Globus pallidus (tissue), 1 donor: ENCODE measurements around the gene SEPTIN5.

Experiments used
- DNase-seq: peaks from one replicate; pipeline ENCODE4 v3.0.0-alpha.2; 2015; ENCODE audit warnings: low spot score

The SEPTIN5 gene

DNA sequence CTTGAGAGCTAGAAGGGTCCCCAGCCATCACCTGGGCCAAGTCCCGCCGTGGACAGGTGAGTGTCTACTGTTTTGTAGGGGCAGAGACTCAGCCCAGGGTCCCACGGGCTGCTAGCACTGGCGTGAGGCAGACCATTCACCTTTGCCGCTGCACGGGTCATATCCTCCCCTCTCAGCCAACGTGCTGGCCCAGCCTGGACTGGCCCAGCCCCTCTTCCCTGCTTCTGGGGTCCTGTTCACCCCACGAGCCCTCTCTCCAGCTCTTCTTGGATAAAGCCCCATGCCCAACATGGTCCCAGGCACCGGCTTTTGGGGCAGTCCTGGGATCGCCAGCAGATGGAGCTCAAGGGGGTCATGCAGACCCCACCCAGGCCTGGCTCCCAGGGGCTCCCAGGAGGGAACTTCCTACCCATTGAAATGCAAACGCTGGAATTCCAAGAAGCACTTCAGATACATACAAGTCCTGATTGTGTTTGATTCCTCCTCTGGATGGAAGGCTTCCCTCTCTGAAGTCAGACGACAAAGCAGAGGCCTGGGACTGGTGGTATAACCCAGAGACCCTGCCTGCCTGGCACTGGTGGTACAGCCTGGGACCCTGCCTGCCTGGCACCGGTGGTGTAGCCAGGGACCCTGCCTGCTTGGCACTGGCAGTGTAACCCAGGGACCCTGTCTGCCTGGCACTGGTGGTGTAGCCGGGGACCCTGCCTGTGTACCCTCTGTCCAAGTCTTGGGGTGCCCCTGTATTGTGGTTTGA is 8.9 kb upstream of the SEPTIN5 start:
- DNase-seq, result no peak

DNA sequence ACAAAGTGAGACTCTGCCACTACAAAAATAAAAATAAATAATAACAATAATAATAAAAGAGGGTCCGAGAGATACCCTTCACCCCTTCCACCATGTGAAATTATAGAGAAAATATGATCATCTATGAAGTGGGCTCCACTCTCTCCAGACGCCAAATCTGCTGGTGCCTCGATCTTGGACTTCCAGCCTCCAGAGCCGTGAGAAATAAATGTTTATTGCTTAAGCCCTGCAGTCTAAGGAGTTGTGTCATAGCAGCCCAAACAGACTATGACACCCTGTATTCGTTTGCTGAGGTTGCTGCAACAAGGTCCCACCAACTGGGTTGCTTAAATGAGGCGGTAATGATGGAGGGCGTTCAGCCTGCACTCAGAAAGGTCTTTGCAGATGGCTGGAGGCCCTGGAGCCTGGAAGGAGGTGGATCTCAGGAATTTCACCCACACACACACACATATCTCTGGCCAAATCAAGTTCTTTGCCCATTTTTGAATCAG is 7.6 kb upstream of the SEPTIN5 start:
- no peak for DNase-seq

DNA sequence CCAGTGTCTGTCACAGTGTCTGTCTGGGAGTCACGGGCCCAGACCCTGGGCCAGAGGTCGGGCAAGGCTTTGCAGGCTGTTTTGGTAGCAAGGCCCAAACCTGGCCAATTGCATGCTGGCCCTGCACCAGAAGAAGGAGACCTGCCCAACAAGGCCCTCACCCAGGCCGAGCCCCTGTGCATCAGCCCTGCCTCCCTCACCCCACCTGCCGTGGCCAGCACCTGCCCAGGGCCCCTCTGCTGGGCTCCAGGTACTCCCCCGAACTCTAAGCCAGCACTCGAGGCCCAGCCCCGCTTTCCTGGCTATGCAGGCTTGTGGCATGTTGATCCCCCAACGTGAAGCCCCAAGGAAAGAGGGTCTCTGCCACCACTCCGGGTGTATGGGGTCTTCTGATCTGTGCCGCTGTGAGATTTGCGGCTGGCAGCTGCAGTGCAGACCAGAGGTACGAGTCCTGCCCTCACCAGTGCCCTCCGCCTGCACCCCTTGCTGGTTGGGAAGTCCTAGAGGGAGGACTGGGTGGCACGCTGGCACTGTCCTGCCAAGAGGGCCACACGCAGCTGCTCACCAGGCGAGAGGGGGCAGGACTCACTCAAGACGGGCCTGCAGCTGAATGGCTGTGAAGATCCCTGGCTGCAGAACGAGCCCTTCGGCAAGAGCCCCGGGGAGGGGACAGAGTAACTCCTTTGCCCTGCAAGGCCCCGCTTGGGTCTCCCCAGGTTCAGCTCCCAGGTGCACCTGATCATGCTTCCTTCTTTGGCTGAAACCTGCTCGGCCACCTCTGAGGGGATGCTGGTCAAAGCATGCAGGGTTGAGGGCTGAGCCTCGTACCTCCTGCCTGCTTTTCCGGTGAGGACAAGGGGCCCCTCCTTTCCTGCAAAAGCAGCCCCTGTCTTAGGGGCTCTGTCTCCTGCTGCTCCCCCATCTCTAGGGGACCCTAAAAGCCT is 6.7 kb upstream of the SEPTIN5 start:
- DNase-seq, result no peak

DNA sequence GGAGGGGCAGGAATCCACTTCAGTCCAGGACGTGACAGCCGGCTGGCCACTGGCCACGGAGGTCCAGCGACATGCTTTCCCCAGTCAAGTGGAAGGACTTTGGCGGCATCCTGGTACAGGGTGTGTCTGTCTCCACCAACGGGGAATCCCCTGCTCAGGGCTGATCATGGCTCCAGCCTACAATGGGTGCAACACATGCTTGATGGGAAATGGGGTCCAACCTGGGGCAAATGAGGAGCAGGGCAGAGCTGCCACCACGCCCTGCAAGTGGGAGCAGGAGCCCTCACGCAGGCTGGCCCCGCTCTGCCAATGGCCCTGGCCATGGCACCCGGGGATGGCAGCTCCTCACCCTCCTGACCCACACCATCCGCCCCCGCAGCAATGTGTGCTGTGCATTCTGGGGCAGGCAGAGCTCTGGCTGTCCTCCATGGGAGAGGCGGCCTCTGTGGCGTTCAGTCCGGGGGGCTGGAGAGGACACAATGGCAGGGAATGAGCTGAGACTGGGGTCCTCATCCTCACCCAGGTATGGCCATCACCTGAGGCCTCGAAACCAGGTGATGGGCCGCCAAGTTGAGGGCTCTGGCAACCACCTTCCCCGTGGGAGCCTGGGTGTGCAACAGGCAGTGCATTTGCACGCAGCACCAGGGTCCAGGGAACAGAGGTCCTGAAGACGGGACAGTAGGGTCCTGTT is 5.8 kb upstream of the SEPTIN5 start:
- no peak for DNase-seq

DNA sequence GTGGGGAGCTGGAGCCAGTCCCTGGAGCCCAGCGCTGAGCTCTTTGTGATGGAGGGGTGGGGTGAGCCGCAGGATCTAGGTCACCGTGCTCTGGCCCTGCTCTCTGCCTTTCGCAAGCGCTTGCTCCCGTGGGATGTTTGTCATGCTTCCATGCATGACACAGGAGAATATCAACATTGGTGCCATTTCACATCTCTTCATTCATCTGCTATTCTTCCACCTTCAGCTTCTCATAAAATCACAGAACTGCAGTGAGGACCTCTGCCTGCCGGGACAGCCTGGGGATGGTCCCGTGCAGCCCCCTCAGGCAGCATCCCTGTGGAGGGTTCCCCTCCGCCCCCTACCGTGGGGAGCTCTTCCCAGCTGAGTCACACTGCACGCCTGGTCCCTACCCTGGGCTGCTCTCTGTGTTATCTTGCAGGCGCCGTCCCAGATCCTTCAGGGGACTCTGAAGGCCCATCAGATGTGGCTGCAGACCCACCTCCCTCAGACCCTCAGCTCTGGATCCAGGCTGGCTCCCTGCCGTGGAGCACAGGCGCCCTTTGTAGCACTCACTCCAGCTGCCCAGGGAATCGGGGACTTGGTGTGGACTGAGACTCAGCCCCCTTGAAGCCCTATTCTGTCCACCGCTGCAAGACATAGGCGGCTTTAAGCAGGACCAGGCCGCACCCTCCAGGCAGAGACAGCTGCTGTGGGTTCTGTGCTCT is 5.1 kb upstream of the SEPTIN5 start:
- no peak for DNase-seq

DNA sequence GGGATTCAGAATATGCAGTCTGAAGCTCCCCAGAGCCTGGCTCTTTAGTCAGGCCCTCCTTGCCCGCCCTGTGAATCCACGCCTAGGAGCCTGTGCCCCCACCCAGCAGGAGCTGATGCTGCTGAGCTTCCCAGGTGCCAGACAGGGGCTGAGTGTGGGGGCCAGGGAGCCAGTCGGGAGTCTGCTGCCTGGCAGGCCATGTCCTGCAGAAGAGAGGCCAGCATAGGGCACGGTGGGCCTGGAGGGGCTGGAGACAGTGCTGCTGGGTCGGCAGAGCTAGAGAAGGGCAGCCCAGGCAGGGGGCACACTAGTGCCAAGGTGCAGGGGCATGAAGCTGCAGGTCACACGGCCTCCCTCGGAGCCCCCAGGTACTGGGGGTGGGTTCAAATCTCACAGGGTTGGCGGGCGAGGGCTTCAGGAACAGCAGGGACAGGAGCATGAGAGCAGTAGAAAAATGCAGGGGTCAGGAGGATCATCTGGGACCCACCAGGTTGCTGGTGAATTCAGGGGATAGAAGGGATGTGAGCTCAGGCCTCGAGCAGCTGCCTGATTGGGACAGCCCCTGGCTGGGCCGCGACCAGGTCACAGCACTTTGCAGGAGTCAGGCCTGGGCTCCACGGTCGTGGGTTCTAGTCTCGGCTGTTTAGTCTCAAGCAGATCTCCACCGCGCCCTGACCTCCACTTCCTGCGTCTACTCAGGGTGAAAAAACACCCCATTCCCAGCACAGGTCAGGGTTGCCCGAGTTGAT is 4.1 kb upstream of the SEPTIN5 start:
- DNase-seq, result no peak

DNA sequence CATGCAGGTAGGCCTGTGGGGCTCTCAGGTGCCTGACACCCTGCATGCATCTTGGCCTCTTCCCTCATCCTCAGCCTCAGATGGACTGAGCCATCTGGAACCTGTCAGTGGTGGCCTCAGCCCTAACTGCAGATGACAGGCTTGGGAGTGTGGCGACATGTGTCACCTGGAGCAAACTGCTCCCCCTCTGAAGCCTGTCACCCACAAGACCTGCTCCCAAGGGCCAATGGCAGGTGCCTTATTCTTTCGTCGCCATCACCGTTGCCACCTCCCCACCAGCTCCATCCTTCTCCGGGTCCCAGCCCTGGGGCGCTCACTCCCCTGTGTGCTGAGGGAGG is 3.6 kb upstream of the SEPTIN5 start:
- DNase-seq, result no peak

DNA sequence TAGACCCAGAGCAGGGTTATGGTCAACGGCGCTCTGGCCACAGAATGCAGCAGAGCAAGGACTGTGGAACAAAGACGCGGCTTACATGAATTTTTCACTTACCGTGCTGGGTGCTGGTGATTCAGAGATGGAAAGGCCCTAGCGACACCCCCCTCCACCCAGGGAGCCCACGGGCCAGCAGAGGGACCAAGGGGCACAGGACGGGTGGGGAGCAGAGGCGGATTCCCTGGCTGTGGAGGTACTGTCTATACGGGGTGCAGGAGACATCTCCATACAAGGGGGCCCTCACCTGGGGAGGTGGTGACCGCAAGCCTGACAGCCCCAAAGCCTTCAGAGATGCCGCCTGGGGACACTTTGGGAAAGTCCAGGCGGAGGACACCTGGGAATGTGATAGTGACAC is 1.1 kb upstream of the SEPTIN5 start:
- no peak for DNase-seq

DNA sequence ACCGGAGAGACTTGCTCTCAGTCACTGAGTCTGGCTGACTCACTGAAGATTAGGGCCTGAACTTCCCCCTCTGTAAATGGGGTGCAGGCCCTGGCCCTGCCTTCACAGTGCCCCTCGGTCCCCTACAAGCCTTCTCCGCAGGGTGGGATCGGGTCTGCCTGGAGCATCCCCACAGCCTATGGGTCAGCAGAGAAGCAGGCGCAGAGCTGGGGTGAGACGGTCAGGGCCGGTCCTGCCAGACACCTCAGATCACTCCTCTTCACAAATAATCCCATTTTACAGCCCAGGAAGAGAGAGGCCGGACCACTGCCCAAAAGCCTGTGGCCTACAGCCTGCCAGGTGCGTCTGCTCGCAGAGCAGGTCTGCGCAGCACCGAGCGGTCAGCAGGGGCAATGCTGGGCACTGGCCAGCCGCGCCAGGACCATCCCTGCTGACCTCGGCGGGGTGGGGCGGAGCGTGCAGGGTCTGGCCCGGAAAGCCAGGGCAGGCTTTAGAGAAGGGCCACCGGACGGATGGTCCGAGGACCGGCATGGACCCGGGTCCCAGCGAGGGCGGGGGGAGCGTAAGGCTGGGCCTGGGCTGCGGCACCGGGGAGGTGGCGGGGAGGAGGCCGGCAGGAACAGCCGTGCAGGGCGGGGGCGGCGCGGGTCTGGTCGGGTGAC is 522 bp upstream of the SEPTIN5 start:
- DNase-seq, result no peak

DNA sequence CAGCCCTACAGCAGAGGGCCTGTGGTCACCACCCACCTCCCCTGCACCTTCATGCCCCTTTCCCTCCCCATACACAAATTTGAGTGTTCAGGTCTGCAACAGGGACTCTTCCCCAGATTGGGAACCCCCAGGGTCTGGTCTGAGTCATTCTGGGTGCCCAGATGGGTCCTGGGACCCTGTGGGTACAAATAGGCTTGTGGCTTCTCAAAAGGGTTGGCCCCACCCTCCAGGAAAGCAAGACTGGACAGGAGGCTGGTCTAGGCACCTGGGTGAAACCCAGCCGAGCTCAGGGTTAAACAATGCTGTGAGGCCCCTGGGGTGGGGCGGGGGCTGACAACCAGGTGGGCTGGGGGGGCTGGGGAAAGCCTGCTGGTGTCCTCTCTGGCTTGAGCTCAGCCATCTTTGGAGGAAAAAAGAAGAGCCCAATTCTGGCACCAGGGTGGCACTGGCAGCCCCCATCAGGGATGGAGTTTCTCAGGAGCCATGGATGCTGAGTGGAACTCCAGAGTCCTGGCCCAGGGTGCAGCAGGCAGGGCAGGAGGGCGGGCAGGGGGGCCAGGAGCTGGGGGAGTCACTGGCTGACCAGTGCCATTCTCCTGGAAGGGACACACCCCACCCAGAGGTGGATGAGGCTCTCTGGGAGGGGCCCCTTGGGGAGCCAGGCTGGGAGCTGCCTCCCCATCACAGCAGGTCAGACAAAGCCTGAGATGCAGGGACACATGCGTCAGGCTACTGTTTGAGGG is 1.1 kb downstream of the SEPTIN5 start:
- no peak for DNase-seq

DNA sequence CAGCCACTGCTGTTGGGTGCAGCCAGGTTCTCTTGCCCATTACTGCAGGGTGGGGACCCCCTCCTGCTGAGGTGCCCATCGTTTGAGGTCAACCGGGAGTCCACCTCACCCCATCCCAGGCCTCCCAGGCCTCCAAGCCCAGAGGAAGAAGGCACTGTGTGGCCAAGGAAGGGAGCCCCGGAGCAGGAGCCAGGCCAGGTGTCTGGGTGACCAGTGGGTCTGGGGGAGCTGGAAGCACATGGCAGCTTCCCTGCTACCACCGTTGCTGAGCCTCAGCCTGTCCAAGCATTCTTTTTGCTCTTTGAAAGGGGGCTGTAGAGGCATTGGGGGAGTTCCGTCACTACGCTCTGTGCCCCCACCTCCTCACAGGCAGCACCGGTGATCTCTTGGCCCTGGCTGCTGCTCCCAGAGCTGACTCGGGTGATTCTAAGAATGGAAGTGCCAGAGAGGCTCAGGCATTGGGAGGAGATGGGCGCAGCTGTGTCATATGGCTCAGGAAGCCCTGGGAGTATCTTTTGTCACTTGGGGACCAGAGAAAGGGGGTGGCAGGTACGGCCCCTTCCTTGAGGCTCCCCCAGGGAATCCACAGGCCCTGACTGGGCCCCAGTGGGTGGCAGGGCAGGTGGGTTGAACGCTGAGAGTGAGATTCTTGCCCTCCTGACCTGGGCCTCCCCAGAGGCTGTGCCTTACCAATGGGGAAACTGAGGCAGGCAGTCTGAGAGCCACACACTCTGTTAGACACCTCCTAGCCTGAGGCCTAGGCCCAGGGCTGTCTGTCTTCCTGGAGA is 1.9 kb downstream of the SEPTIN5 start:
- no peak for DNase-seq

DNA sequence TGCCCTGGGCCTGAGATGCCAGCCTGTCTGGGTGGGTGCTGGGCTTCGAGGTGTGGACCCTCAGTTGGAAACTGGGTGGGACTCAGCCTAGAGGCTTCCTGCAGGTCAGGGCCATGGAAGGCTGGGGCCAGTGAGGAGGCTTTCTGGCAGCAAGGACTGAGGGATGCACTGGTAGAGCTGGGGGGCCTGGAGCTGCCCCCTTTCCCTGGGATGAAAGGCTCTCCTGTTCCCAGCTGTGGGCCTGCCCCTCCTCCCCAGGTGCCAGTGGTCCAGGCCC is 2.5 kb downstream of the SEPTIN5 start:
- no peak for DNase-seq

DNA sequence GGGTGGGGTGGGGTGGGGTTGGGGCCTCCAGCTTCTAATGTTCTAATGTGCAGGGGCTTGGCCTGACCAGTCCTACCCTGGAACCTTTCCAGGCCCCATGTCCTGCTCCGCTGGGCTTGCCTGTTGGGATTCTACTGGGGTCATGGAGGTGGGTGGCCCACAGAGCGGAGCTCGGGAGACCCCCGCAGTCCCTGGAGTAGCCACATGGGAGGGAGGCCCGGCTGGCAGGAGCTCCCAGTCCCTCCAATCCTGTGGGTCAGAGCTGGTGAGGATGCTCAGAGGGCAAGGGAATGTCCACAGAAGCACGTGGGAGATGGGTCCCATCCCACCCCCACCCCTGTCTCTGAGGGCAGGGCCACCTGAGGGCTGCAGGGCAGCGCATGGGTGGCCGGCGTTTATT is 2.9 kb downstream of the SEPTIN5 start:
- no peak for DNase-seq

DNA sequence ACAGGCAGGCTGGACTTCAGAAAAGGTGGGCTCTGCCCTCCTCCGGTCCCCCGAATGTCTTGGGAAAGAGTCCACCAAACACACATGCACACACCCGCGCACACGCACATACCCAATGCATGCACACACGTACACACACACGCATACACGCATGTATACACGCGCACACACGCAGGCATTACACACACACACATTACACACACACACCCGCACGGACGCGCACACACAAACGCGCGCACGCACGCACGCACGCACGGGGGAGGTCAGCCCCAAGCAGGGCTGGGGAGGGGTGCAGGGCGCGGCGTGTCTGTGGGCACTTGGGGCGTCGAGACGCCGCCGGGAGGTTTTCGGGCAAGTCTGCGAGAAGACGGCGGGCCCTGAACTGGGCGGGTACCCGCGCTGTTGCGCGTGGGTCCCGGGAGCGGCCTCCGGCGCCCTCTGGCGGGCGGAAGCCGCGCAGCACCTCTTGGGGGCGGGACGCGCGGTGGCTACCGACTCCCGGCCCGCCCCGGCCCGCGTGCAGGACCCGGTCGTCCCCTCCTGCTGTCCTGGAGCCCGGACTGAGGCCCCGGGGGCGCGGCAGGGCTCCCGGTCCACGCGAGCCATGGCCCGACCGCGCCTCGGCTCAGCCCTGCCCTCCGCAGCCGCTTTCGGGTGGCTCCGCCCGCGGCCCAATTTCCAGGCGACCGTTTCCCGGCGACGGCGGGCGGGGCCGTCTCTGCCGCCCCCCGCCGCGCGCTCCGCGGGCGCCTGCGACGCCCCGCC is 3.6 kb downstream of the SEPTIN5 start:
- DNase-seq, result peak; percentile 27

DNA sequence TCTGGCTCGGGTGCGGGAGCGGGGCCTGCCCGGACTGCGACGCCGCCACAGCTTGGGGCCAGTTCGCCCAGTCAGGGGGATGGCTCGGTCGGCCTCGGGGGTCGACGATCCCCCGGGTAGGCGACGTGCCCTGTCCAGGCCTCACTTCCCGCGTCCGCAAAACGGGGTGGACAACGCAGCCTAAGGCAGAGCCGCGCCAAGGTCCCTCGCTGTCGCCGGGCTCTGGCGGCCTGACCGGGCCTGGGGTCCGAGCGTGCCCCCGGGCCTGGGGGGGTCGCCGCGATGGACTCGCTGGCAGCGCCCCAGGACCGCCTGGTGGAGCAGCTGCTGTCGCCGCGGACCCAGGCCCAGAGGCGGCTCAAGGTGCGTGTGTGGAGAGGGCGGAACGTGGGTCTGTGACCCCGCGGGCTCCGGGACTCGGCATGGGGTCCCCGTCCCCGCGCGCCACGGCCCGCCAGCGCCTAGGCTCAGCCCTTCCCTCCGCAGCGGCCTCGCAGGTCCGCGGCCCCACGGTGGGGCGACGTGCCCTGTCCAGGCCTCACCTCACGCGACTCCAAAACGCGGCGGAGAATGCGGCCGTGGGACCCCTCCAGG is 4.2 kb downstream of the SEPTIN5 start:
- no peak for DNase-seq

DNA sequence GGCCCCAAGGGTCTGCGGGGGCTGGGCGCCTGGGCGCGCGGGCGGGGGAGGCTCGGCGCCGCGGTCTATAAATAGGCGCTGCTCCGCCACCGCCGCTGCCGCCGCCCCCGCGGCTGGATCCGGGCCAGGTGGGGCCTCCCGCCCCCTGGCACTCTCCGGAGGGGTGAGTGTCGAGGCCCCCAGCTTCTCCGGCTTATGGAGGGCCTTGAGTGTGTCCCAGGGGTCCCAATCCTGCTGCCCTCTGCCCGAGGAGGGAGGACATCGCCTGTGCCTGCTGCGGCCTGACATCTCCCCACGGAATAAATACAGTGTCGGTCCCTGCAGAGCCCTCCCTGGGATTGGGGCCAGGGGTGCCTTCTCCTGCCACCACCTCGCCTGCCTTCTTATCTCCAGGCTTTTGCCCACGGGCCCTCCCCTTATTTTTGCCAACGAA is 4.8 kb downstream of the SEPTIN5 start:
- no peak for DNase-seq

DNA sequence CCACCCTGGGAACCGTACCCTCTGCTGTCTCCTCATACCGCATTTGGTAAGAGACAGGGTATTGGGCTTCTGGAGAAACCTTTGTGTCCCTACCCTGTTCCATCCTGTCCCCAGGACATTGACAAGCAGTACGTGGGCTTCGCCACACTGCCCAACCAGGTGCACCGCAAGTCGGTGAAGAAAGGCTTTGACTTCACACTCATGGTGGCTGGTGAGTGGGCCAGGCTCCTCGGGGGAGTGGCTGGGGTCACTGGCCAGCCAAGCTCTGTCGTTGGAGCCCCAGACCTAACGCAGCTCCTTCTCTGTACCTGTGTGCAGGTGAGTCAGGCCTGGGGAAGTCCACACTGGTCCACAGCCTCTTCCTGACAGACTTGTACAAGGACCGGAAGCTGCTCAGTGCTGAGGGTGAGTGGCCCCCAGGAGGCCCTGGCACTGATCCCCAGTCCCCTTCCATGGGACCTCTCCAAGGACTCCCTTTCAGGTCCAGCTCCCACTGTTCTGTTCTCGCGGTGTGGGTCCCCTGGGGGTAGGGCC is 5.3 kb downstream of the SEPTIN5 start:
- DNase-seq, result no peak
